Left kidney (tissue), 2 donors: Measurements from ENCODE around the gene APEX1. TPM values are rescaled to one million over a fixed set of nuclear protein-coding genes. Genes with fewer than 3 reads are reported as not detected.
A peak's percentile ranks its signal among the peaks of the same experiment; 100 is the strongest.

ENCODE experiments used
- DNase-seq: peaks from one replicate; pipeline ENCODE4 v3.0.0-alpha.2; 2013
- polyA plus RNA-seq: library from polyadenylated mRNA; unstranded; fragments of 120-200 nt; gene quantifications from one replicate; pipeline ENCODE4 v1.2.1, GENCODE V29; 2013; ENCODE audit not compliant: insufficient read length

Gene APEX1
- polyA plus RNA-seq, 1 donor = 289 TPM

GRCh38 chr14:20469242-20469889 is 14.3 kb downstream of the APEX1 start, which contains the start of gene PNP:
PNP (plus strand) TSS chr14:20469406; CDS start chr14:20469525, 119 bp downstream.
- DNase-seq = peak; percentile 72

DNA sequence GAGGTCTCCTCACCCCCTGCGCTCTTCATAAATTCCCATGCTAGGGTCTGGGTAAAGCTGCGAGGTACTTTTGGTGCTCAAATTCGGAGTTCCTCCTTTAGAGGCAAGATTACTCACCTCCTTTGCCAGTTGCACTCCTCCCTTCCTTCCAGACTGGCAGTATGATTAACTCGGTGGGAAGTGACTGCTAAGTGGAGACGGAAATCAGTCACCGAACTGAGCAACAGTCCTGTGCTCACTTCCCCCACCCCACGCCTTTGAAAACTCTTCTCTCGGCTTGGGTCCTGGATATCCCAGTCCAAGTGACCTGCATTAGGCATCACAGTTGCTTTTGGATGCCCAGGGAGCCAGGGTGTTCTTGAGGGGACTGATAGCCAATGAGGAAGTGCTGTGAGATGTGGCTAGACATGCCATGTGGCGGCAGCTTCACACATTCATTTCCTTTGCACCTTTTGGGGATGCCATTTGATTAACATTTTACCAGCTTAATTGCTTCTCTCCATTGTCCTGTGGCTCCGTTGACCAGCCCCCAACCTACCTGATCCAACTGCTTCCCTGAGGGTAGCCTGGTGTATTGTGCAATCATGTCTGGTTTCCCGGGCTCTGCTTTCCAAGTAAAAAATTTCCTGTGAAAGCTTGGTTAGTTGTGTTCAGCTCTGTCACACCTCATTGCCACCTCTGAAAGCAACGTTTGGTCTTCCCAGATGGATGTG is 15.0 kb downstream of the APEX1 start:
- DNase-seq = peak; percentile 33

GRCh38 chr14:20470603-20470901 is 15.5 kb downstream of the APEX1 start:
- DNase-seq = no peak

GRCh38 chr14:20472536-20473169 is 17.6 kb downstream of the APEX1 start:
- no peak for DNase-seq

GRCh38 chr14:20476776-20477175 is 21.8 kb downstream of the APEX1 start:
- no peak for DNase-seq

GRCh38 chr14:20477211-20477876 is 22.3 kb downstream of the APEX1 start:
- DNase-seq = no peak

GRCh38 chr14:20478894-20479293 is 23.9 kb downstream of the APEX1 start:
- no peak for DNase-seq

- DNase-seq = no peak
These were observed 27.4 kb downstream of the APEX1 start for GRCh38 chr14:20482382-20482781.

GRCh38 chr14:20485900-20486299 is 30.9 kb downstream of the APEX1 start:
- DNase-seq = no peak

GRCh38 chr14:20486684-20487395 is 31.8 kb downstream of the APEX1 start:
- no peak for DNase-seq

GRCh38 chr14:20487396-20487725 is 32.3 kb downstream of the APEX1 start:
- DNase-seq = no peak

DNA sequence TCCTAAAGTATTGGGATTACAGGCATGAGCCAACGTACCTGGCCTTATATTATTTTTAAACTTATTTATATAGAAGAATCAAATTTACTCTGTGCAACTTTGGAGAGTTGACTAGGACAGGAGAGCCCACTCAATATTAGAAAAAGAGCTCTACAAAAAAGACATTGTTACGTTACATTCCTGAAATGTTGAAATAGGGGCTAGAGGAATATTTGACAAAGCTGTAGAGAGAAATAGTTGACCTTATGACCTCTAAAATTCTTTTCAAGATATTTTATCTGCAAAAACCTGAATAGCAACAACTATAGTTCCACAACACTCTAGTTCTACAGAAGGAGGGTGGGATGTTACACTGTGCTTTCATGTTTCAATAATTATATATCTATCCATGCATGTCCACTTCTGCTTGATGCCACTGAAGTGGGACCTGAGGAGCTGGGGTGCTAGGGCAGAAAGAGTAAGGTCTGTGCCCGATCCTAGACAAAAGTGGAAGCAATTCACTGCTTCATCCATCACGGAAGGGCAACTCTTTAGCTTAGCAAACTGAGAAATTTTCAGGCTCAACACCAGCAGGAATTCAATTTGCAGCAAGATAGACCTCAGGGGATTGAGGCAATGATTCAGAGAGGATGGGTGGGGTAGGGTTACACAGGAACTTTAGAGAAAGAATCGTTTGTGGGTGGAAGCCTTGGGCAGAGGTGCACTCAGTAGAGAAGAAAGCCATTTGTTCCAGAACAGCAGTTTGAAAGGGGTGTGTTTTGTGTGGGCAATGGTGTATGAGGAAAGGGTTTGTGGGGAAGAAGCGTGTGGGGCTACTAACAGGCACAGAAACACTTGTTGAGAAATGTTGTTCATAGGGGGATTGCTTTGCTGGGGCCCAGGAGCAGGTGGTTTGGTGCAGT is 34.3 kb downstream of the APEX1 start:
- no peak for DNase-seq

DNA sequence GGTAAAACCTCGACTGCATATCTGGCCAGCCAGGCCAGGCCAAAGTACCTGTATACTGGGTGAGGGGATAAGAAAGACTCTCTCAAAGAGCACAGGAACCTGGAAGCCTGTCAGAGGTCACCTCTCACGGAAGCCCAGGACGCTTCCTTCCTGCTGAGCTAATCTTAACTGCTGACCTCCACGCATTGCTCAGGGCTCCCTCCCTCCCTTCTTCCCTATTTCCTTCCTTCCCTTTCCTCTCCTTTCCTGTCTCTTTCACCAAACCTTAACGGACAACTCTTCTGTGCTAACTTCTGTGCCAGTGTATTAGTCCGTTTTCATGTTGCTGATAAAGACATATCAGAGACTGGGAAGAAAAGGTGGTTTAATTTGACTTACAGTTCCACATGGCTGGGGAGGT is 35.5 kb downstream of the APEX1 start:
- DNase-seq = no peak

DNA sequence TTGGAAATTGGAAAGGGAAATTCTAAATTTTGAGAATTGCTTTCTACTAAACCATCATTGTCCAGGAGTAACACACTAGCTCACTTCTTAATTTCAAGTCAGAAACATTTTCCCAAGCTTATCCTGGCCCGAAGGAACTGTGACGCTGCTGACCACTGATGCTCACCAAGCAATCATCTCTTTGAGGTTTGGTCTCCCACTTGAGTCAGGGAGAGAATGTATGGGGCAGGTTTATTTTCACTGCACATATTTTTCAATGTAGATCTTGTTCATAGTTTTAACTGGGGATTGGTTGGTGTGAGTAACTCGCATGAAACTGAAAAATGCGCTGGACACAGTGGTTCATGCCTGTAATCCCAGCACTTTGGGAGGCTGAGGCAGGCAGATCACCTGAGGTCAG is 37.5 kb downstream of the APEX1 start:
- no peak for DNase-seq

- DNase-seq = no peak
These were observed 38.6 kb downstream of the APEX1 start for GRCh38 chr14:20493634-20494033.

DNA sequence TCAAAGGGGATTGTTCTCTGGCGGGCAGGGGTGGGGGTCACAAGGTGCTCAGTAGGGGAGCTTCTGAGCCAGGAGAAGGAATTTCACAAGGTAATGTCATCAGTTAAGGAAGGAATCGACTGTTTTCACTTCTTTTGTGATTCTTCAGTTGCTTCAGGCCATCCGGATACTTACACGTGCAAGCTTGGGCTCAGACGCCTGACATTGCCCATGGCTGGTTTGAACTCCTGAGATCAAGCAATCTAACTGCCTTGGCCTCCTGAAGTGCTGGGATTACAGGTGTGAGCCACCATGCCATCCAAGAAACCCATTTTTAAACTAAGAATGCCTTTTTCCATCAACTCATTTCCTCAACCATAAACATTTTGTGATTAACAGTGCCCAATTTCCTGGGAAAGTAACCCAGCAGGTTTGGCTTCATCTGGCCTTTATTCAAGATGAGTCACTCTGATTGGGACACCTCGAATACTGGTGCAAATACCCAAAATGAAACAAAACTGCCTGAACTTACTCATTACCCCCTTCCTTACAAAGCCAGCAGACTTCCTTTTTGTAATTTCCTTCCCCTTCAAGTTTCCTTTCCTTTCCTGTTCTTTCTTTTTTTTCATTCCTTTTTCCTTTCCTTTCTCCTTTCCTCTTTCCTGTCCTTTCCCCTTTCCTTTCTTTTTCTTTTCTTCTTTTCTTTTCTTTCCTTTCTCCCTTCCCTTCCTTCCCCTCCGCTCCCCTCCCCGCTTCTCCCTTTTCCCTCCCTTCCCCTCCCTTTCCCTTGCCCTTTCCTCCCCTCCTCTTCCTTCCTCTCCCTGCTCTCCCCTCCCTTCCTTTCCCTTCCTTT is 40.1 kb downstream of the APEX1 start:
- DNase-seq = no peak

GRCh38 chr14:20498622-20499021 is 43.6 kb downstream of the APEX1 start:
- DNase-seq = no peak

DNA sequence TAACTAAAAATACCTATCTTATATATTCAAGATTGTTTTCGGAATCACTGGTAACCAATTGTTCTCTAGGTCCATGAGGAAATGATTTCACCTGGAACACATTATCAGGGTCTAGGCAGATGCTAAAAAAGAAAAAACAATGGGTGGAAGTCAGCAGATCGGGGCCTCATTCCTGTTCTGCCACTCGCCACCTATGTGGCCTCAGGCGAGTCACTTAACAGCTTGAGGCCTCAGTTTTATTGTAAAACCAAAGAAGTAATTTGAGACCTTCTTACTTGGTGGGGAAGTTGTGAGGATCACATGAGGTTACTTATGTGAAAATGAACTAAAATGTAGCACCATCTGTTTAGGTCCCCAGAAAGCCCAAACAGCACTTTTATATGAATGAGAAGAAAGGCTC is 44.1 kb downstream of the APEX1 start:
- no peak for DNase-seq

DNA sequence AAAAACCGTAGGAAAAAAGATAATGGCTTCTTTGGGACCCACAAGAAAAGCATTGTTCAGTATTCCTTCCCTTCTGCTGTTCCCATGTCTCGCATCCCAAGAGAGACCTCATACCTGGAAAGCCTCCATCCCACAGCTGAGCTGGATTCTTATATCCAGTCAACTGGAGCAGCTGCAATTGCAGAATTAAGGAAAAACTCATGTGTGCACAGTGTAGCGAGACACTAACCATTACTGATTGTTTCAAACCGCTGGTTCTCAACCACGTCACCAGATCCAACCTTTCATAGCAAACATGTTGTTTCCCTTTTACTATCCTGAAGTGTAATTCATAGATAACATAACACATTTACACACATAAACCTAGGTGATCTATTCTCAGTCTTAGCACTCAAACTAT is 44.9 kb downstream of the APEX1 start:
- DNase-seq = no peak

- no peak for DNase-seq
These were observed 46.3 kb downstream of the APEX1 start for GRCh38 chr14:20501346-20501745.

DNA sequence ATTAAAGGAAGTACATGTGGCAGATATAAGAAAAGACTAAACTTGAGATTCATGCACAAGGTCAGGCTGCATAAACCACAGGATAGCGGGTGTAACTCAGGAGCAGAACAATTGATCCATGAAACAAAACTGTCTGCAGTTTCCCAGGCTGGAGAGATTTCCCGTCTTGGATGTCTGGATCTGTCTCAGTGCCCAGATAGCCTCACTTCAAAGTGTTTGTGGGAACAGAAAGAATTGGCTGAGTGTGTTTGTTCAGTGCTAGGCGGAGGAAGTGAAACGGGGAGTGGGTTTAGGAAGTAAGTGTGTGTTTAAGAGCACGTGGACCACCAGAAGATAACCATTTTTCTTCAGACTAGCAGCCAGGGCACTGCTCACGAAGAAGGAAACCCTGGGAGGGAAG is 48.9 kb downstream of the APEX1 start:
- DNase-seq = no peak
